ENCODE measurements around the gene SAMD13.

Gene SAMD13

DNA sequence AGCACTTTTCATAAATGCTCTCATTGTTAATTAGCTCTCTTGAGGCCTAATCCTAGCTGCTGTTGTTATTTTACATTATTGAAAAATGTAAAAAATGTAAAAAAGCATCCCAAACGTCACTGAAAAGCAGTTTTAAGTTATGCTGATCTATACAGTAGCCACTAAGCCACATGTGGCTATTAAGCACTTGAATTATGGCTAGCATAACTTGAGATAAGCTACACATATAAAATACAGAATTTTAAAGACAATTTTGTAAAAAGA lies 78.3 kb downstream of the SAMD13 start:
- Histone ChIP-seq H4K20me1 (ENCODE audit: control insufficient read depth, insufficient read depth, low read depth, low read length) (no peaks in the 10 kb centered on the region), H3K27ac (ENCODE audit: low read depth, low read length) (no peak overlapping the region), H3K9me2 (replicated peaks; ENCODE audit: control insufficient read depth, low read length) (no peaks in the 10 kb centered on the region), H3K79me2 (ENCODE audit: control insufficient read depth, low read length) (no peaks in the 10 kb centered on the region), H3K27me3 (ENCODE audit: control insufficient read depth, low read length) (no peaks in the 10 kb centered on the region), H3K4me2 (ENCODE audit: low read length) (no peak overlapping the region), H3K9me3 (ENCODE audit: control insufficient read depth, insufficient read depth, low read length) (no peaks in the 10 kb centered on the region), H3K4me1 (ENCODE audit: control insufficient read depth, low read length) (no peaks in the 10 kb centered on the region), H3K4me3 (ENCODE audit: low read length) (no peak overlapping the region), H3F3A (ENCODE audit: control insufficient read depth, insufficient read depth) (no peaks in the 10 kb centered on the region), H3K36me3 (ENCODE audit: control insufficient read depth, low read length) (no peaks in the 10 kb centered on the region)
- TF ChIP-seq, protein P1, sequence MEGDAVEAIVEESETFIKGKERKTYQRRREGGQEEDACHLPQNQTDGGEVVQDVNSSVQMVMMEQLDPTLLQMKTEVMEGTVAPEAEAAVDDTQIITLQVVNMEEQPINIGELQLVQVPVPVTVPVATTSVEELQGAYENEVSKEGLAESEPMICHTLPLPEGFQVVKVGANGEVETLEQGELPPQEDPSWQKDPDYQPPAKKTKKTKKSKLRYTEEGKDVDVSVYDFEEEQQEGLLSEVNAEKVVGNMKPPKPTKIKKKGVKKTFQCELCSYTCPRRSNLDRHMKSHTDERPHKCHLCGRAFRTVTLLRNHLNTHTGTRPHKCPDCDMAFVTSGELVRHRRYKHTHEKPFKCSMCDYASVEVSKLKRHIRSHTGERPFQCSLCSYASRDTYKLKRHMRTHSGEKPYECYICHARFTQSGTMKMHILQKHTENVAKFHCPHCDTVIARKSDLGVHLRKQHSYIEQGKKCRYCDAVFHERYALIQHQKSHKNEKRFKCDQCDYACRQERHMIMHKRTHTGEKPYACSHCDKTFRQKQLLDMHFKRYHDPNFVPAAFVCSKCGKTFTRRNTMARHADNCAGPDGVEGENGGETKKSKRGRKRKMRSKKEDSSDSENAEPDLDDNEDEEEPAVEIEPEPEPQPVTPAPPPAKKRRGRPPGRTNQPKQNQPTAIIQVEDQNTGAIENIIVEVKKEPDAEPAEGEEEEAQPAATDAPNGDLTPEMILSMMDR (IDR thresholded peaks at IDR 0.05; ENCODE audit: low read depth, low read length, poor library complexity, severe bottlenecking) = no peak
- no peak for TF ChIP-seq EZH2phosphoT487 (IDR thresholded peaks at IDR 0.05; ENCODE audit: borderline replicate concordance, low read length)

GRCh38 chr1:84382127-84382526 lies 80.6 kb downstream of the SAMD13 start:
- no peaks in the 10 kb centered on the region for H4K20me1 ChIP-seq (ENCODE audit: control insufficient read depth, insufficient read depth, low read depth, low read length)
- no peaks in the 10 kb centered on the region for H3K4me1 ChIP-seq (ENCODE audit: control insufficient read depth, low read length)
- no peaks in the 10 kb centered on the region for H3F3A ChIP-seq (ENCODE audit: control insufficient read depth, insufficient read depth)
- no peaks in the 10 kb centered on the region for H3K9me3 ChIP-seq (ENCODE audit: control insufficient read depth, insufficient read depth, low read length)
- no peaks in the 10 kb centered on the region for H3K79me2 ChIP-seq (ENCODE audit: control insufficient read depth, low read length)
- no peaks in the 10 kb centered on the region for H3K27me3 ChIP-seq (ENCODE audit: control insufficient read depth, low read length)
- H3K36me3 ChIP-seq (ENCODE audit: control insufficient read depth, low read length) = no peaks in the 10 kb centered on the region
- H3K4me3 ChIP-seq (ENCODE audit: low read length) = no peak overlapping the region
- no peak overlapping the region for H3K4me2 ChIP-seq (ENCODE audit: low read length)
- TF ChIP-seq, protein P1 (IDR thresholded peaks at IDR 0.05; ENCODE audit: low read depth, low read length, poor library complexity, severe bottlenecking) = no peak
- no peak for TF ChIP-seq EZH2phosphoT487 (IDR thresholded peaks at IDR 0.05; ENCODE audit: borderline replicate concordance, low read length)
- H3K27ac ChIP-seq (ENCODE audit: low read depth, low read length) = no peak overlapping the region
- H3K9me2 ChIP-seq (replicated peaks; ENCODE audit: control insufficient read depth, low read length) = no peaks in the 10 kb centered on the region

DNA sequence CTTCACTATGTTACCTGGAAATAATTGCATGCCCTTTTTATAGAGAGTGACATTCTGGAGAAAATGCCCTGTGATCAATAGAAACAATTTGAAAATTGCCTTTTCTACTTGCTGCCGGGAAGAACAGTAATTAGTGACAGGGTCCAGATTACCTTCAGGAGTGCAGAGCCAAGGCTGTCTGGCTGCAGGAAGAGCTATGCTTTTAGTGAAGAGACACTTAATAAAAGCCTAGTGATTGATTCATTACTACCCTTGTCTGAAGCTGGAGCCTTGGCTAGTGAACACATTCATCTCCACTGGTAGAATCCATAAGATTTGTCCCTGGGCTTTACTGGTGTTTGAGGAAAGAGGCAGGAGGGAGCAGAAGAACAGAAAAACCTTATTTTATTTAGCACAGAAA lies 83.8 kb downstream of the SAMD13 start:
- Histone ChIP-seq H3K4me1 (ENCODE audit: control insufficient read depth, low read length) (no peaks in the 10 kb centered on the region), H3K9me2 (replicated peaks; ENCODE audit: control insufficient read depth, low read length) (no peaks in the 10 kb centered on the region), H3K27ac (ENCODE audit: low read depth, low read length) (no peak overlapping the region), H3K4me3 (ENCODE audit: low read length) (no peak overlapping the region), H3K36me3 (ENCODE audit: control insufficient read depth, low read length) (no peaks in the 10 kb centered on the region), H3K4me2 (ENCODE audit: low read length) (no peak overlapping the region), H3F3A (ENCODE audit: control insufficient read depth, insufficient read depth) (no peaks in the 10 kb centered on the region), H4K20me1 (ENCODE audit: control insufficient read depth, insufficient read depth, low read depth, low read length) (no peaks in the 10 kb centered on the region), H3K79me2 (ENCODE audit: control insufficient read depth, low read length) (no peaks in the 10 kb centered on the region), H3K9me3 (ENCODE audit: control insufficient read depth, insufficient read depth, low read length) (no peaks in the 10 kb centered on the region), H3K27me3 (ENCODE audit: control insufficient read depth, low read length) (no peaks in the 10 kb centered on the region)
- TF ChIP-seq EZH2phosphoT487 (IDR thresholded peaks at IDR 0.05; ENCODE audit: borderline replicate concordance, low read length) = no peak
- TF ChIP-seq, protein P1 (IDR thresholded peaks at IDR 0.05; ENCODE audit: low read depth, low read length, poor library complexity, severe bottlenecking) = no peak
